MCF 10A (cell line): ENCODE measurements around the gene CHKA. TPM values are rescaled to one million over a fixed set of nuclear protein-coding genes. Genes with fewer than 3 reads are reported as not detected.
A peak's percentile ranks its signal among the peaks of the same experiment; 100 is the strongest.

Source experiments
- BruUV-seq: library from RNA; stranded (reverse); fragments of 400-500 nt; replicated peaks from 2 replicates; lab custom pipeline; 2021; lab: Mats Ljungman, UMichigan
- CTCF ChIA-PET: fragments of 300-600 bp; sonication (Branson Sonifier 250); formaldehyde crosslinking; extraction: SDS; loops from one replicate; lab custom pipeline; 2021; ENCODE audit warnings: antibody characterized with exemption, inconsistent platforms; lab: Yijun Ruan, JAX
- POLR2A ChIA-PET: fragments of 300-600, 350-650 bp; sonication (Branson Sonifier 250); formaldehyde crosslinking; extraction: SDS; loops from one replicate; lab custom pipeline; 2020; ENCODE audit warnings: antibody characterized with exemption, inconsistent platforms; lab: Yijun Ruan, JAX
- DNase-seq: peaks from one replicate; pipeline ENCODE4 v3.0.0-alpha.2; 2018; ENCODE audit not compliant: unreplicated experiment
- H3K27ac Mint-ChIP-seq: one replicate; pipeline ENCODE4 v1.8.0; 2022; ENCODE audit warnings: mild to moderate bottlenecking, low read depth, mixed read lengths; ENCODE audit not compliant: unreplicated experiment
- H3K27me3 Mint-ChIP-seq: one replicate; pipeline ENCODE4 v1.8.0; 2022; ENCODE audit warnings: mixed read lengths; ENCODE audit not compliant: insufficient read depth, unreplicated experiment
- H3K36me3 Mint-ChIP-seq: one replicate; pipeline ENCODE4 v1.8.0; 2022; ENCODE audit warnings: mild to moderate bottlenecking, moderate library complexity, mixed read lengths; ENCODE audit not compliant: insufficient read depth, unreplicated experiment
- H3K4me1 Mint-ChIP-seq: one replicate; pipeline ENCODE4 v1.8.0; 2022; ENCODE audit warnings: mixed read lengths; ENCODE audit not compliant: insufficient read depth, unreplicated experiment
- H3K4me3 Mint-ChIP-seq: one replicate; pipeline ENCODE4 v1.8.0; 2022; ENCODE audit warnings: mild to moderate bottlenecking, moderate library complexity, mixed read lengths; ENCODE audit not compliant: unreplicated experiment
- H3K9me3 Mint-ChIP-seq: one replicate; pipeline ENCODE4 v1.8.0; 2022; ENCODE audit warnings: mixed read lengths; ENCODE audit not compliant: unreplicated experiment
- intact Hi-C: fragments of 100-400 bp; cut with micrococcal nuclease; formaldehyde crosslinking; loops from 2 replicates; pipeline ENCODE4 v1.14.1; 2022
- total RNA-seq: library from RNA; stranded (reverse); gene quantifications from 2 replicates; pipeline ENCODE4 v1.2.3, GENCODE V29; 2022
- TF ChIP-seq, protein P1 (sequence below): fragments of 200-600 bp; IDR thresholded peaks from one replicate; pipeline ENCODE4 v1.8.0; 2022; ENCODE audit warnings: antibody characterized with exemption, mild to moderate bottlenecking; ENCODE audit not compliant: unreplicated experiment

The CHKA gene
- total RNA-seq, 1 experiment from 2014 or later: 7.8 TPM

DNA sequence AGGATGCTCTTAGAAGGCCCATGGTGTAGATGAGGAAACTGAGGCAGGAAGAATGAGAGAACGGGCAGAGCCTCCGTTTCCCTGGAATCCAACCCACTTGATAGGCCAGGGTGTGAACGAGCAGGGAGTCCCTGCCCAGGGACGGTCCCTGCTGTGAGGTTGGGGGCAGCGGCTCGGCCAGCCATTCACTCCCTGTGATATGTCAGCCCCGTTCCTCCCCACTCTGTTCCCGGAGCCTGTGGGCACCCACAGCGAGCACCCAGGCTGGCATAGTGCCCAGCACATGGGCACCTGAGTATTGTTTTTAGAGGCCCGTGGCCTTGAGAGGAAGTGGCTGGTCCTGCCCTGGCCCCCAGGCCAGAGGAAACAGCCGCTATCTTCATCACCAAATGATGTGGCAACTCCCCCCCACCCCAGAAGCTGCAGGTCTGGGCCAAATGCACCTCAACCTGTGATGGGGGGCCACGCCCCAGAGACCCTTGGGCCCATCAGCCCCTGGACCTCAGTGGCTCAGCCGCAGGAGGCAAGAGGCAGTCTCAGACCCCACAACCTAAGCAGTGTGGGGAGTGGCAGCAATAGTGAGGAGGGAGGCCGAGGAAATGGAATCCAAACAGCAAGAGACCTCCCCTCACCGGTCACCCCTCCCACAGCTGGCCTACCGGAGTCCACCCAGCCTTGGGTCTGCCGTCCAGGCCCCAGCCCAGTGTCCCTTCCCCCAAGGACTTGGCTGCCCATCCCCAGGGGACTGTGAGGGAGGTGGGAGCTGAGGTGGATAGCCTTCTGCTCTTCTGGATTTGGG, 108.9 kb downstream of the CHKA start:
- H3K36me3 Mint-ChIP-seq: peaks cover 21% of the 10 kb centered on the region
- DNase-seq: peak; percentile 56
- ChIA-PET CTCF (interaction anchor here (0.7 to 3.9 kb wide), 2 partner anchors 8 to 84 kb away, joined by 3 to 34 read pairs; no protein-coding TSS in a partner anchor), POLR2A (interaction anchor here (0.7 to 4.9 kb wide), 5 partner anchors 9 to 302 kb away, joined by 4 to 59 read pairs (median 5); partner anchors contain the start of gene NDUFS8)
- no peaks in the 10 kb centered on the region for H3K27me3 Mint-ChIP-seq
- TF ChIP-seq, protein P1, sequence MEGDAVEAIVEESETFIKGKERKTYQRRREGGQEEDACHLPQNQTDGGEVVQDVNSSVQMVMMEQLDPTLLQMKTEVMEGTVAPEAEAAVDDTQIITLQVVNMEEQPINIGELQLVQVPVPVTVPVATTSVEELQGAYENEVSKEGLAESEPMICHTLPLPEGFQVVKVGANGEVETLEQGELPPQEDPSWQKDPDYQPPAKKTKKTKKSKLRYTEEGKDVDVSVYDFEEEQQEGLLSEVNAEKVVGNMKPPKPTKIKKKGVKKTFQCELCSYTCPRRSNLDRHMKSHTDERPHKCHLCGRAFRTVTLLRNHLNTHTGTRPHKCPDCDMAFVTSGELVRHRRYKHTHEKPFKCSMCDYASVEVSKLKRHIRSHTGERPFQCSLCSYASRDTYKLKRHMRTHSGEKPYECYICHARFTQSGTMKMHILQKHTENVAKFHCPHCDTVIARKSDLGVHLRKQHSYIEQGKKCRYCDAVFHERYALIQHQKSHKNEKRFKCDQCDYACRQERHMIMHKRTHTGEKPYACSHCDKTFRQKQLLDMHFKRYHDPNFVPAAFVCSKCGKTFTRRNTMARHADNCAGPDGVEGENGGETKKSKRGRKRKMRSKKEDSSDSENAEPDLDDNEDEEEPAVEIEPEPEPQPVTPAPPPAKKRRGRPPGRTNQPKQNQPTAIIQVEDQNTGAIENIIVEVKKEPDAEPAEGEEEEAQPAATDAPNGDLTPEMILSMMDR: no peak
- H3K27ac Mint-ChIP-seq: peak overlapping the region; percentile 89
- H3K9me3 Mint-ChIP-seq: no peaks in the 10 kb centered on the region
- BruUV-seq: no TSS peak
- intact Hi-C loops: no loop called here
- peaks cover 68% of the 10 kb centered on the region for H3K4me1 Mint-ChIP-seq
- peak overlapping the region; percentile 88 for H3K4me3 Mint-ChIP-seq

DNA sequence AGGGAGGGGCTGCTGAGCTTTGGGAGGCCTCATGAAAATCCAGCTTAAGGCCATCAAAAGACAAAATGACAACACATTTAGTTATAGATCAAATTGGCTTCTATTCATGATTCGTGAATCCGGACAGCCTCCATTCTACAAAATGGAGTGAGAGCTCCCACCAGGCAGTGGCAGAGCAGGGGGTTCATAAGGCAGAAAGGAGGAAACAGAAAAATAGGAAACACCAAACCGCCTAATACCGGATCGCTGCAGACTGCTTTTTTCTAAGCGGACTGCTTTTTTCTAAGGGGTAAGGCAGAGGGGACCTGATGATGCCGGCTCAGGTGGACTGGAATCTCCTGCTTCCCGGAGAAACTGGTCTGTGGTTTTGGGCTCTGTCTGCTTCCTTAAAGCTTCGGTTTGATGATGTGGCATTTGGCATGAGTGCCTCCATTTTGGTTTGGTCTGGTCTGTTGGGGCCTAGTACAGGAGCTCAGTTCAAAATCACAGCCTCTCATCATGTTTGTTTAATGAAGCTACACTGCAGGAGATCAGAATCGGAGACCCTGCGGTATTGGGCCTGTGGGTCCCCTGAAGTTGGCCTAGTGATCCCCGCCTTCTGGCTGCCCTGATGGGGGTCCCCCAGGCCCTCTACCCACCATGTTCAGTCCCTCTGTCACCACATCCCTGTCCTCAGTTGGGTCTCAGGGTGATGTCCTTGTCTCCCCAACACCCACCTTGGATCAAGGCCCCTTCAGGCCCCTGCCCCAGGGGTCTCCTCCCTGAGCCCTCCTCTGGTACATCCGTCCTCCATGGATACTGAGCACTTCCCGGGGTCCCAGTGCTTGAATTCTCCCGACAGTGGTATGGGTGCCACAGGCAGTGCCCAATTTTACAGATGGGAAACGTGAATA, 109.9 kb downstream of the CHKA start:
- H3K27ac Mint-ChIP-seq: peak overlapping the region; percentile 89
- peak overlapping the region; percentile 88 for H3K4me3 Mint-ChIP-seq
- TF ChIP-seq, protein P1: no peak
- H3K27me3 Mint-ChIP-seq: no peaks in the 10 kb centered on the region
- no peaks in the 10 kb centered on the region for H3K9me3 Mint-ChIP-seq
- intact Hi-C loops: no loop called here
- DNase-seq: no peak
- BruUV-seq: TSS peak; percentile 35
- peaks cover 58% of the 10 kb centered on the region for H3K4me1 Mint-ChIP-seq
- peaks cover 13% of the 10 kb centered on the region for H3K36me3 Mint-ChIP-seq
- ChIA-PET POLR2A (interaction anchor here (1.0 to 4.4 kb wide), 9 partner anchors 10 to 427 kb away, joined by 3 to 46 read pairs (median 4); partner anchors contain the start of genes GSTP1 and NDUFS8), CTCF (interaction anchor here (0.5 to 3.9 kb wide), 7 partner anchors 9 to 201 kb away, joined by 3 to 34 read pairs (median 5); partner anchors contain the start of gene NDUFS8)

DNA sequence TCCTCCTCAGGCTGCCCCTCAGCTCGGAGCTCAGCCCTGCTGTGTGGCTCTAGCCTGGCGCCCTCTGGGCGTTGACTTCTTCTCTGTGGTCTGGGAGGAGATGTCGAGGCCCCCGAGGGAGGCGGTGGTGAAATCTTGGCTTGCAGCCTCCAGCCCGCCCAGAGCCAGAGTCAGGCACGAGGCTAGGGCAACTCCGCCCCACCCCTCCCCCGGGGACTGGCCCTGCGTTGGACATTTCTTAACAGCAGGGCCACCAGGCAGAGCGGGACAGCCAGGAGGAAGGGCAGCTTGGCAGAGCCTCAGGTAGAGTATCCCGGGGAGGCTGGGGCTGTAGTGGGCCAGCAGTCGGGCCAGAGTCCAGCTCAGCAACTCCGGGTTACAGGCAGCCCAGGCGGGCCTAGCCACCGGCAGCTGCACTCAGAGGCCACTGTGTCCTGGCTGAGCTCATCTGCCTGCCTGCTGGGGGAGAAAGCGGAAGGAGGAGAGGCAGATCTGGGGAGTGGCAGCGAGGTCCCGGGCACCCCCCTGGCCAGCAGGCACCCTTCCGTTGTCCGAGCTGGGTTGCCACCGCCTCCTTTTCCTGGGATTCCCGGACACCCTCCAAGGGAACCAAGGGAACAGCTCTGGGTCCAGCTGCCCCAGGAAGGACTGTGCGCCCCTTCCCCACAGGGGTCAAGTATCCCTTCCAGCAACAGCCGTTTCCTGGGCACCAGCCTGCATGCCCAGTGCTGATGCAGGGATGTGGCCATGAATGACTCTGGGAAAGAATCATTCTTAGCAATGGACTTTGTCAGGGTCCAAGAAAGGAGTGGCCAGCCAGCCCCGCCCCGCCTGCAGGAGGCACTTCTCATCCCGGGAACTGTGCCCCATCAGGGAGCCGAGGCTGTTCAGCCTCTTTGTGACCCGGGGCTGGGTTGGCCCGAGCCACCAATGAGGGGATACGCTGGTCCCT, 110.8 kb downstream of the CHKA start, which contains the start of gene ALDH3B1:
TSS of gene ALDH3B1 (plus strand) at position 238 of the 952 bp plus-strand sequence. CDS start 4,971 bp downstream, outside the sequence.
- ChIA-PET CTCF (interaction anchor here (0.5 to 3.9 kb wide), 12 partner anchors 10 to 286 kb away, joined by 3 to 34 read pairs (median 4); partner anchors contain the start of genes CHKA and NDUFS8), POLR2A (interaction anchor here (0.6 to 4.4 kb wide), 19 partner anchors 11 to 530 kb away, joined by 3 to 46 read pairs (median 3); partner anchors contain the start of genes GSTP1, LRP5 and NDUFS8)
- H3K9me3 Mint-ChIP-seq: no peaks in the 10 kb centered on the region
- intact Hi-C loops: no loop called here
- no TSS peak for BruUV-seq
- DNase-seq: peak; percentile 95
- no peaks in the 10 kb centered on the region for H3K27me3 Mint-ChIP-seq
- peak within 1 kb of the TSS; percentile 88 for H3K4me3 Mint-ChIP-seq
- peaks cover 13% of the 10 kb centered on the region for H3K36me3 Mint-ChIP-seq
- TF ChIP-seq, protein P1: no peak
- peak within 1 kb of the TSS; percentile 89 for H3K27ac Mint-ChIP-seq
- peaks cover 54% of the 10 kb centered on the region for H3K4me1 Mint-ChIP-seq
